Cardiac muscle cell (in vitro differentiated cells and primary cell): Measurements from ENCODE around the gene TOR4A. TPM values are rescaled to one million over a fixed set of nuclear protein-coding genes. Genes with fewer than 3 reads are reported as not detected.

Experiments
- DNase-seq, 2 donors: peaks; one replicate each; pipeline versions ENCODE4 v3.0.0 to v3.0.0-alpha.2; 2010 to 2017; ENCODE audit warnings: low read depth in 1 of 2, low spot score in 1 of 2
- H3K27ac ChIP-seq: fragments of 200-600 bp; sonication (generic); 2 replicates; pipeline ENCODE4 v1.5.1; 2016
- H3K27me3 ChIP-seq: fragments of 200-600 bp; sonication (generic); 2 replicates; pipeline ENCODE4 v1.6.0; 2016; ENCODE audit warnings: control low read depth
- H3K36me3 ChIP-seq: fragments of 200-600 bp; sonication (generic); 2 replicates; pipeline ENCODE4 v1.5.1; 2016; ENCODE audit warnings: control low read depth
- H3K4me1 ChIP-seq: fragments of 200-600 bp; sonication (generic); 2 replicates; pipeline ENCODE4 v1.8.1; 2017; ENCODE audit warnings: low read depth, mild to moderate bottlenecking, mixed run types
- H3K4me3 ChIP-seq: fragments of 200-600 bp; sonication (generic); 2 replicates; pipeline ENCODE4 v1.5.1; 2016; ENCODE audit warnings: mild to moderate bottlenecking
- H3K9me3 ChIP-seq: fragments of 200-600 bp; sonication (generic); 2 replicates; pipeline ENCODE4 v1.5.1; 2017; ENCODE audit warnings: low read depth, mild to moderate bottlenecking, control low read depth
- CTCF ChIP-seq: IDR thresholded peaks from 2 replicates; pipeline ENCODE4 v1.5.1; 2012; ENCODE audit warnings: low read depth, mild to moderate bottlenecking, low read length
- polyA plus RNA-seq: library from polyadenylated mRNA; unstranded; fragments of >200 nt; fragmentation: Nextera tagmentation; extraction: Ambion mirVana; gene quantifications from 2 replicates; pipeline ENCODE4 v1.2.1, GENCODE V29; 2016
- total RNA-seq: library from RNA; depleted of rRNA; stranded (reverse); fragments of >200 nt; gene quantifications from 2 replicates; pipeline ENCODE4 v1.2.3, GENCODE V29; 2016

Gene TOR4A
- total and polyA plus RNA-seq, 2 experiments from 2014 or later: 18.5 to 51.4 TPM

GRCh38 chr9:137319739-137320551, 42.4 kb downstream of the TOR4A start:
- DNase-seq: no peak
- Histone ChIP-seq H3K9me3 (no peaks in the 10 kb centered on the region), H3K27me3 (no peaks in the 10 kb centered on the region), H3K4me3 (no peak overlapping the region), H3K4me1 (peaks cover 20% of the 10 kb centered on the region), H3K27ac (no peak overlapping the region), H3K36me3 (no peaks in the 10 kb centered on the region)
- no peak for TF ChIP-seq CTCF

- Histone ChIP-seq H3K4me3 (no peak overlapping the region), H3K4me1 (peaks cover 15% of the 10 kb centered on the region), H3K9me3 (no peaks in the 10 kb centered on the region), H3K36me3 (no peaks in the 10 kb centered on the region), H3K27me3 (no peaks in the 10 kb centered on the region), H3K27ac (no peak overlapping the region)
- no peak for DNase-seq
- no peak for TF ChIP-seq CTCF
Measured at GRCh38 chr9:137320555-137321384, 43.2 kb downstream of the TOR4A start.

GRCh38 chr9:137321726-137322361, 44.3 kb downstream of the TOR4A start:
- no peaks in the 10 kb centered on the region for H3K36me3 ChIP-seq
- no peak for DNase-seq

GRCh38 chr9:137323531-137324331, 46.2 kb downstream of the TOR4A start:
- Histone ChIP-seq H3K27me3 (no peaks in the 10 kb centered on the region), H3K9me3 (no peaks in the 10 kb centered on the region), H3K36me3 (no peaks in the 10 kb centered on the region), H3K27ac (no peak overlapping the region), H3K4me1 (peaks cover 2% of the 10 kb centered on the region), H3K4me3 (no peak overlapping the region)
- no peak for DNase-seq
- no peak for TF ChIP-seq CTCF

More at GRCh38 chr9:137321726-137322361, 44.3 kb downstream of the TOR4A start:
- Histone ChIP-seq H3K4me1 (peaks cover 11% of the 10 kb centered on the region), H3K27me3 (no peaks in the 10 kb centered on the region), H3K9me3 (no peaks in the 10 kb centered on the region), H3K4me3 (no peak overlapping the region), H3K27ac (no peak overlapping the region)
- TF ChIP-seq CTCF: no peak

GRCh38 chr9:137325124-137325523, 47.6 kb downstream of the TOR4A start:
- Histone ChIP-seq H3K9me3 (no peaks in the 10 kb centered on the region), H3K27ac (no peak overlapping the region)
- no peak for TF ChIP-seq CTCF

More at GRCh38 chr9:137325124-137325523, 47.6 kb downstream of the TOR4A start:
- Histone ChIP-seq H3K4me1 (no peaks in the 10 kb centered on the region), H3K4me3 (no peak overlapping the region), H3K27me3 (no peaks in the 10 kb centered on the region), H3K36me3 (no peaks in the 10 kb centered on the region)
- DNase-seq: no peak
